Gastrocnemius medialis (tissue), 4 donors: Measurements from ENCODE around the gene PTDSS2.

Source experiments
- POLR2A ChIP-seq, 2 donors: fragments of 450-650 bp; IDR thresholded peaks; one replicate each; pipeline ENCODE4 v1.6.1; 2017; ENCODE audit warnings: antibody characterized with exemption in 2 of 2, mild to moderate bottlenecking in 2 of 2, moderate library complexity in 2 of 2
- TF ChIP-seq, protein P1 (sequence below), 5 experiments: fragments of 450-650 bp in 3 of 5; fragments of 200-600 bp in 2 of 5; sonication (generic) in 2 of 5; IDR thresholded peaks in 4 of 5; conservative IDR thresholded peaks in 1 of 5; 1 replicate in 4 of 5; 2 replicates in 1 of 5; pipeline ENCODE4 v1.5.1; 2016 to 2019; ENCODE audit warnings: antibody characterized with exemption in 5 of 5, mild to moderate bottlenecking in 3 of 5, moderate library complexity in 3 of 5

DNA sequence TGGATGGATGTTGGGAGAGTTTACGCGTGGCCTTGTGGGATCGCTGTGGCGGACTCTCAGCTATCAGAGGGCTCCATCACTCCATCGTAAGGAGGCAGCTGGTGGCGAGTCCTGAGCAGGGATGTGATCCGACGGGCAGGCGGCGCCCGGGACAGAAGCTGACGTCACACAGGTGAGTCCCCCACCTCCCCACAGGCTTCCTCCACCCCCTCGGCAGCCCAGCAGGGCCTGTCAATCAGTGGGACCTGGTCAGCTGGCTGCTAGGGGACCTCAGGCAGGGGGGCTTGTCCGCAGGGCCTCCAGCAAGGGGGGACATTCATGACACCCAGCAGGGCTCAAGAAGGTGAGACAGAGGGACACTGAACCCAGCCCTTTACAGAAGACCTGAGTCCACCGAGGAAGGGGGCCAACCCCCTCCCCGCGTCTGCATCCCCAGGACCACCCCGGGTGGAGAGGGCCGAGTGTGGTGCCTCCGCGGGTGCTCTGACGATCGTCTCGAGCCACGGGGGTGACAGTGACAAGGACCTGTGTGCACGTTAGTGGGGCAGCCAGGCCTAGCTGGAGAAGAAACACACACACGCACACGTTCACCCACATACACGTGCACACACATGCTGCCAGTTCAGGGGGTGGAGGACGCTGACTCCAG is 78.2 kb downstream of the PTDSS2 start:
- TF ChIP-seq, protein P1, sequence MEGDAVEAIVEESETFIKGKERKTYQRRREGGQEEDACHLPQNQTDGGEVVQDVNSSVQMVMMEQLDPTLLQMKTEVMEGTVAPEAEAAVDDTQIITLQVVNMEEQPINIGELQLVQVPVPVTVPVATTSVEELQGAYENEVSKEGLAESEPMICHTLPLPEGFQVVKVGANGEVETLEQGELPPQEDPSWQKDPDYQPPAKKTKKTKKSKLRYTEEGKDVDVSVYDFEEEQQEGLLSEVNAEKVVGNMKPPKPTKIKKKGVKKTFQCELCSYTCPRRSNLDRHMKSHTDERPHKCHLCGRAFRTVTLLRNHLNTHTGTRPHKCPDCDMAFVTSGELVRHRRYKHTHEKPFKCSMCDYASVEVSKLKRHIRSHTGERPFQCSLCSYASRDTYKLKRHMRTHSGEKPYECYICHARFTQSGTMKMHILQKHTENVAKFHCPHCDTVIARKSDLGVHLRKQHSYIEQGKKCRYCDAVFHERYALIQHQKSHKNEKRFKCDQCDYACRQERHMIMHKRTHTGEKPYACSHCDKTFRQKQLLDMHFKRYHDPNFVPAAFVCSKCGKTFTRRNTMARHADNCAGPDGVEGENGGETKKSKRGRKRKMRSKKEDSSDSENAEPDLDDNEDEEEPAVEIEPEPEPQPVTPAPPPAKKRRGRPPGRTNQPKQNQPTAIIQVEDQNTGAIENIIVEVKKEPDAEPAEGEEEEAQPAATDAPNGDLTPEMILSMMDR (IDR thresholded peaks at IDR 0.05 in 4 of 5, conservative IDR thresholded peaks at IDR 0.05 in 1 of 5): no peak
- TF ChIP-seq POLR2A (IDR thresholded peaks at IDR 0.05): no peak
